H1 (cell line): ENCODE results near the gene TRAPPC2. TPM values are rescaled to one million over a fixed set of nuclear protein-coding genes. Genes with fewer than 3 reads are reported as not detected.

ENCODE experiments used
- CTCF ChIA-PET: fragments of 300-600 bp; sonication (Branson Sonifier 250); formaldehyde crosslinking; loops from one replicate; lab custom pipeline; 2021; ENCODE audit not compliant: partially characterized antibody; lab: Charles Lee
- POLR2A ChIA-PET: fragments of 300-600 bp; sonication (Branson Sonifier 250); formaldehyde crosslinking; loops from one replicate; lab custom pipeline; 2021; ENCODE audit warnings: inconsistent platforms; ENCODE audit not compliant: partially characterized antibody; lab: Charles Lee
- DNase-seq, 2 experiments: peaks; one replicate each; pipeline versions ENCODE4 v3.0.0 to v3.0.0-alpha.2; 2010 to 2022; ENCODE audit warnings: low spot score in 2 of 2, low read depth in 1 of 2, mixed read lengths in 1 of 2
- FAIRE-seq: peaks from 2 replicates; lab custom pipeline; 2011; peaks lifted over from hg19 to GRCh38; lab: Jason Lieb, UNC
- H2AFZ ChIP-seq: 2 replicates; pipeline ENCODE4 v1.8.1; 2012; ENCODE audit warnings: low read length, inconsistent platforms
- H2AK5ac ChIP-seq: 2 replicates; pipeline ENCODE4 v1.6.1; 2013; ENCODE audit warnings: low read depth, low read length
- H2BK120ac ChIP-seq: replicated peaks from 2 replicates; pipeline ENCODE3; 2013; ENCODE audit warnings: low read depth, low read length, inconsistent platforms
- H2BK12ac ChIP-seq: 2 replicates; pipeline ENCODE4 v1.6.1; 2013; ENCODE audit warnings: low read depth, low read length
- H2BK15ac ChIP-seq: 2 replicates; pipeline ENCODE4 v1.6.1; 2013; ENCODE audit warnings: low read length
- H2BK20ac ChIP-seq: 2 replicates; pipeline ENCODE4 v1.6.1; 2013; ENCODE audit warnings: low read length
- H2BK5ac ChIP-seq: 2 replicates; pipeline ENCODE4 v1.6.1; 2013; ENCODE audit warnings: low read depth, low read length
- H3K14ac ChIP-seq: 2 replicates; pipeline ENCODE4 v1.6.1; 2013; ENCODE audit warnings: inconsistent platforms; ENCODE audit not compliant: insufficient read length
- H3K18ac ChIP-seq: 2 replicates; pipeline ENCODE4 v1.6.1; 2013; ENCODE audit warnings: low read length; ENCODE audit errors: extremely low read depth
- H3K23ac ChIP-seq: 2 replicates; pipeline ENCODE4 v1.6.1; 2013; ENCODE audit warnings: inconsistent platforms; ENCODE audit not compliant: insufficient read length
- H3K23me2 ChIP-seq: 2 replicates; pipeline ENCODE4 v1.6.1; 2013; ENCODE audit warnings: low read depth, low read length
- H3K27ac ChIP-seq: 2 replicates; pipeline ENCODE4 v1.6.1; 2011; ENCODE audit warnings: low read depth, low read length, inconsistent platforms
- H3K27me3 ChIP-seq, 4 experiments: replicated peaks in 1 of 4; 1 replicate in 1 of 4; 2 replicates in 3 of 4; pipeline versions ENCODE4 v1.6.1 to v1.8.1; 2011 to 2013; ENCODE audit warnings: low read length in 3 of 4, mild to moderate bottlenecking in 3 of 4, inconsistent platforms in 2 of 4, mixed read lengths in 2 of 4, moderate library complexity in 1 of 4; ENCODE audit not compliant: control insufficient read depth in 3 of 4, insufficient read depth in 3 of 4; ENCODE audit errors: extremely low read depth in 1 of 4
- H3K36me3 ChIP-seq, 4 experiments: 2 replicates each; pipeline versions ENCODE4 v1.6.1 to v1.8.1; 2011 to 2013; ENCODE audit warnings: mild to moderate bottlenecking in 4 of 4, low read length in 3 of 4, moderate library complexity in 2 of 4, control low read depth in 1 of 4, inconsistent platforms in 1 of 4; ENCODE audit not compliant: insufficient read depth in 4 of 4, control insufficient read depth in 2 of 4
- H3K4ac ChIP-seq: replicated peaks from 2 replicates; pipeline ENCODE3; 2013; ENCODE audit warnings: low read length, low read depth, mixed read lengths, inconsistent platforms; ENCODE audit not compliant: insufficient read length
- H3K4me1 ChIP-seq, 4 experiments: replicated peaks in 1 of 4; 1 replicate in 1 of 4; 2 replicates in 3 of 4; pipeline versions ENCODE4 v1.6.1 to v1.8.1; 2011 to 2013; ENCODE audit warnings: low read length in 3 of 4, inconsistent platforms in 2 of 4, mixed read lengths in 1 of 4; ENCODE audit not compliant: insufficient read depth in 4 of 4, control insufficient read depth in 3 of 4
- H3K4me2 ChIP-seq, 2 experiments: 2 replicates each; pipeline versions ENCODE4 v1.6.1 to v1.8.1; 2011 to 2013; ENCODE audit warnings: low read depth in 2 of 2, low read length in 2 of 2, control low read depth in 1 of 2, inconsistent platforms in 1 of 2, mild to moderate bottlenecking in 1 of 2; ENCODE audit not compliant: insufficient read depth in 1 of 2
- H3K4me3 ChIP-seq, 4 experiments: fragments of 200-600, 300-600 bp in 1 of 4; sonication (generic), shearing (Covaris generic), sonication (Bioruptor Twin) in 1 of 4; 2 replicates each; pipeline versions ENCODE4 v1.5.1 to v1.8.1; 2011 to 2016; ENCODE audit warnings: low read length in 4 of 4, low read depth in 3 of 4, control low read depth in 2 of 4, inconsistent platforms in 2 of 4, mild to moderate bottlenecking in 2 of 4, mixed read lengths in 1 of 4, moderate library complexity in 1 of 4; ENCODE audit not compliant: insufficient read depth in 2 of 4; ENCODE audit errors: extremely low read depth in 1 of 4
- H3K56ac ChIP-seq: replicated peaks from 2 replicates; pipeline ENCODE3; 2013; ENCODE audit warnings: low read depth, mild to moderate bottlenecking, mixed read lengths, low read length, inconsistent platforms; ENCODE audit not compliant: insufficient read length
- H3K79me1 ChIP-seq: 2 replicates; pipeline ENCODE4 v1.6.1; 2013; ENCODE audit warnings: low read depth, low read length, control low read depth
- H3K79me2 ChIP-seq, 2 experiments: 2 replicates each; pipeline versions ENCODE4 v1.6.1 to v1.8.1; 2012 to 2013; ENCODE audit warnings: low read length in 2 of 2, mild to moderate bottlenecking in 2 of 2, inconsistent platforms in 1 of 2; ENCODE audit not compliant: insufficient read depth in 2 of 2, control insufficient read depth in 1 of 2
- H3K9ac ChIP-seq, 4 experiments: replicated peaks in 1 of 4; 1 replicate in 1 of 4; 2 replicates in 3 of 4; pipeline versions ENCODE4 v1.6.1 to v1.8.1; 2011 to 2013; ENCODE audit warnings: low read depth in 3 of 4, low read length in 3 of 4, control low read depth in 2 of 4, mild to moderate bottlenecking in 2 of 4, moderate library complexity in 2 of 4, inconsistent platforms in 1 of 4; ENCODE audit errors: extremely low read depth in 1 of 4
- H3K9me3 ChIP-seq, 2 experiments: 2 replicates each; pipeline versions ENCODE4 v1.6.1 to v1.8.1; 2012 to 2013; ENCODE audit warnings: mild to moderate bottlenecking in 2 of 2, moderate library complexity in 2 of 2, control low read depth in 1 of 2, inconsistent platforms in 1 of 2, low read depth in 1 of 2, low read length in 1 of 2, mixed read lengths in 1 of 2; ENCODE audit not compliant: insufficient read depth in 2 of 2
- H4K20me1 ChIP-seq, 2 experiments: replicated peaks in 1 of 2; 2 replicates each; pipeline versions ENCODE3 to v1.8.1; 2011 to 2013; ENCODE audit warnings: inconsistent platforms in 2 of 2, low read length in 2 of 2, mild to moderate bottlenecking in 1 of 2; ENCODE audit not compliant: insufficient read depth in 2 of 2, control insufficient read depth in 1 of 2
- H4K5ac ChIP-seq: 2 replicates; pipeline ENCODE4 v1.6.1; 2013; ENCODE audit warnings: low read length, low read depth, mixed read lengths, inconsistent platforms; ENCODE audit not compliant: insufficient read length
- H4K8ac ChIP-seq: 2 replicates; pipeline ENCODE4 v1.8.0; 2013; ENCODE audit warnings: mild to moderate bottlenecking, moderate library complexity, low read length, inconsistent platforms; ENCODE audit not compliant: insufficient read depth; ENCODE audit errors: extremely low read depth
- H4K91ac ChIP-seq: replicated peaks from 2 replicates; pipeline ENCODE3; 2013; ENCODE audit warnings: low read length, mixed read lengths, inconsistent platforms; ENCODE audit not compliant: insufficient read length
- CBX5 ChIP-seq: fragments of 300-800, 300-1000 bp; sonication (generic); IDR thresholded peaks from 2 replicates; pipeline ENCODE4 v1.7.1; 2016; ENCODE audit warnings: antibody characterized with exemption, low read length, low read depth
- CREB1 ChIP-seq: IDR thresholded peaks from 2 replicates; pipeline ENCODE4 v1.6.1; 2012; ENCODE audit warnings: inconsistent platforms
- EP300 ChIP-seq, 2 experiments: IDR thresholded peaks; 1 replicate in 1 of 2; 2 replicates in 1 of 2; pipeline ENCODE4 v1.6.1; 2011 to 2012; ENCODE audit warnings: low read depth in 2 of 2, low read length in 2 of 2, mild to moderate bottlenecking in 2 of 2, borderline replicate concordance in 1 of 2, inconsistent platforms in 1 of 2, moderate library complexity in 1 of 2
- TBP ChIP-seq: IDR thresholded peaks from 2 replicates; pipeline ENCODE4 v1.6.1; 2011; ENCODE audit warnings: low read depth, low read length, improper control_type of control experiment
- WGBS, 2 experiments: shearing (Covaris generic) in 1 of 2; methylation state at CpG; one replicate each; pipeline versions ENCODE4 v1.1.6 to v1.1.7; 2013 to 2015; ENCODE audit warnings: low lambda C conversion rate in 2 of 2, mixed read lengths in 2 of 2, inconsistent platforms in 1 of 2, low coverage in 1 of 2, missing lambda C conversion rate in 1 of 2; ENCODE audit not compliant: insufficient replicate concordance in 2 of 2, insufficient coverage in 1 of 2, insufficient read length in 1 of 2; ENCODE audit errors: extremely low coverage in 1 of 2, missing lambda C conversion rate in 1 of 2; 5-methylcytosine and 5-hydroxymethylcytosine counted together
- polyA plus RNA-seq, 7 experiments: library from polyadenylated mRNA; depleted of rRNA in 3 of 7; stranded (reverse) in 5 of 7; unstranded in 2 of 7; fragments of >200 nt in 5 of 7; fragments of 200-250 nt in 2 of 7; gene quantifications; 1 replicate in 5 of 7; 2 replicates in 1 of 7; 4 replicates in 1 of 7; pipeline versions ENCODE4 v1.2.1 to v1.2.3, GENCODE V29; 2011 to 2013; ENCODE audit warnings: missing spikeins in 2 of 7, mixed read lengths in 2 of 7
- total RNA-seq: library from RNA; stranded (reverse); fragmentation: NEBNext Ultra II Directional; extraction: Animal tissue kit (Norgen Biotek cat#: 25700); gene quantifications from 2 replicates; pipeline ENCODE4 v1.2.1, GENCODE V29; 2021

Gene TRAPPC2
- total and polyA plus RNA-seq, 2 of the 8 experiments (the other 6 are each of a cell fraction or from before 2014, with no cell fraction given): 6.7 to 10.8 TPM

DNA sequence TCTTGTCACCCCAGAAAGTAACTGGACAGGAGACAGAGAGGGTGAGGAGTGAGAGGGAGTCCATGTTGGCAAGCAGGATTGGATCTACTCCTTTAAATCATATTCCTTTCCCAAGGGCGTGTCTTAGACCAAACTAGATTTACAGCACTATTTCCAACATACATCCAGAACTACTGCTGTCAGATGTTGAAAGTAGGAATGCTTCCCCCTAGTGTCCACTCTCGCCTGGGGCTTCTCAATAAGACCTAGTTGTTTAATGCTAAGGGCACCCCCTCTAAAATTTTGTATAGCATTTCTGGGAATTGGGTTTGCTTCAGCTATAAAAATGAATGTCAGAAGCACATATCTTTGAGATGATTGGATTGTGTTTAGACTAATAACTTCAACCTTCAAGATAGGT, 13.4 kb upstream of the TRAPPC2 start:
- POLR2A ChIA-PET: interaction anchor here (0.6 to 4.8 kb wide), 2 partner anchors 13 to 29 kb away, joined by 4 to 20 read pairs; partner anchors contain the start of genes OFD1 and TRAPPC2
- Histone ChIP-seq H3K56ac (no peak overlapping the region), H4K91ac (no peak overlapping the region), H3K36me3 (peaks cover 2 to 52% (median 8%) of the 10 kb centered on the region in 4 experiments), H3K4me2 (no peak overlapping the region), H3K27ac (no peak overlapping the region), H3K23ac (no peak overlapping the region), H3K79me2 (no peaks in the 10 kb centered on the region), H3K4me1 (no peaks in the 10 kb centered on the region), H2BK20ac (no peak overlapping the region), H4K5ac (no peak overlapping the region), H3K79me1 (no peaks in the 10 kb centered on the region), H3K14ac (no peak overlapping the region), H4K20me1 (peaks cover 0 to 2% of the 10 kb centered on the region in 2 experiments), H2BK5ac (no peak overlapping the region), H4K8ac (no peak overlapping the region), H3K18ac (no peak overlapping the region), H3K4ac (no peak overlapping the region), H2BK12ac (no peak overlapping the region), H2BK120ac (no peak overlapping the region), H3K9ac (no peak overlapping the region), H2BK15ac (no peak overlapping the region), H2AFZ (no peak overlapping the region), H3K9me3 (no peaks in the 10 kb centered on the region), H3K27me3 (no peaks in the 10 kb centered on the region), H2AK5ac (no peak overlapping the region), H3K23me2 (no peaks in the 10 kb centered on the region), H3K4me3 (no peak overlapping the region)
- 71% methylated on average over 2 of the region's 2 CpGs; no CpG with 5 or more reads in 1 of the 2 experiments for WGBS, 2 experiments
- FAIRE-seq: peak; percentile 77
- DNase-seq: no peak
- CTCF ChIA-PET: interaction anchor here (0.6 to 5.1 kb wide), 6 partner anchors 8 to 241 kb away, joined by 3 to 17 read pairs (median 4); no protein-coding TSS in a partner anchor
- TF ChIP-seq EP300 (IDR thresholded peaks at IDR 0.05; ENCODE audit: borderline replicate concordance in 1 of 2, low read depth in 2 of 2, low read length in 2 of 2) (no peak), CREB1 (no peak), TBP (no peak), CBX5 (no peak)
